Fibroblast of lung (primary cell): Measurements from ENCODE around the gene IFNG-AS1. TPM values are rescaled to one million over a fixed set of nuclear protein-coding genes. Genes with fewer than 3 reads are reported as not detected.

ENCODE experiments used
- DNase-seq, 2 donors: peaks; one replicate each; pipeline versions ENCODE4 v3.0.0 to v3.0.0-alpha.2; 2010; ENCODE audit warnings: low read depth in 2 of 2
- H2AFZ ChIP-seq: 2 replicates; pipeline ENCODE4 v1.5.1; 2012; ENCODE audit warnings: low read length, control low read depth, inconsistent platforms
- H3K27ac ChIP-seq: 2 replicates; pipeline ENCODE4 v1.5.1; 2011; ENCODE audit warnings: low read length, control low read depth; ENCODE audit not compliant: insufficient read depth
- H3K27me3 ChIP-seq: 2 replicates; pipeline ENCODE4 v1.5.1; 2011; ENCODE audit warnings: mild to moderate bottlenecking, low read length; ENCODE audit not compliant: control insufficient read depth, insufficient read depth
- H3K36me3 ChIP-seq: 2 replicates; pipeline ENCODE4 v1.5.1; 2011; ENCODE audit warnings: low read length; ENCODE audit not compliant: control insufficient read depth, insufficient read depth
- H3K4me1 ChIP-seq: 2 replicates; pipeline ENCODE4 v1.5.1; 2011; ENCODE audit warnings: low read length; ENCODE audit not compliant: control insufficient read depth, insufficient read depth; ENCODE audit errors: extremely low read depth
- H3K4me2 ChIP-seq: 2 replicates; pipeline ENCODE4 v1.5.1; 2011; ENCODE audit warnings: low read length, control low read depth; ENCODE audit not compliant: insufficient read depth; ENCODE audit errors: extremely low read depth
- H3K4me3 ChIP-seq, 4 experiments: fragments of 200-600 bp in 1 of 4; sonication (generic) in 1 of 4; replicated peaks in 1 of 4; 2 replicates each; pipeline ENCODE4 v1.5.1; 2011 to 2016; ENCODE audit warnings: low read length in 4 of 4, low read depth in 3 of 4, mild to moderate bottlenecking in 3 of 4, control low read depth in 2 of 4, inconsistent platforms in 1 of 4, mixed read lengths in 1 of 4; ENCODE audit not compliant: insufficient read depth in 1 of 4; ENCODE audit errors: control extremely low read depth in 1 of 4
- H3K79me2 ChIP-seq: 2 replicates; pipeline ENCODE4 v1.5.1; 2012; ENCODE audit warnings: mild to moderate bottlenecking, low read length, inconsistent platforms; ENCODE audit not compliant: control insufficient read depth, insufficient read depth
- H3K9ac ChIP-seq: 2 replicates; pipeline ENCODE4 v1.5.1; 2011; ENCODE audit warnings: mild to moderate bottlenecking, low read length, control low read depth; ENCODE audit not compliant: insufficient read depth
- H3K9me3 ChIP-seq: 2 replicates; pipeline ENCODE4 v1.5.1; 2012; ENCODE audit warnings: low read depth, low read length; ENCODE audit not compliant: control insufficient read depth, insufficient read depth
- H4K20me1 ChIP-seq: 2 replicates; pipeline ENCODE4 v1.5.1; 2011; ENCODE audit warnings: low read length; ENCODE audit not compliant: control insufficient read depth, insufficient read depth; ENCODE audit errors: extremely low read depth
- EZH2 ChIP-seq: IDR thresholded peaks from 2 replicates; pipeline ENCODE4 v1.5.1; 2012; ENCODE audit warnings: low read length, control low read depth, mild to moderate bottlenecking; ENCODE audit errors: missing control alignments
- polyA plus RNA-seq, 2 donors: library from polyadenylated mRNA; depleted of rRNA in 1 of 2; stranded (reverse) in 1 of 2; unstranded in 1 of 2; fragments of >200 nt; gene quantifications; 2 replicates each; pipeline ENCODE4 v1.2.1, GENCODE V29; 2011 to 2012; ENCODE audit warnings: missing spikeins in 1 of 2
- total RNA-seq: library from RNA; depleted of rRNA; stranded (reverse); fragments of >200 nt; gene quantifications from 2 replicates; pipeline ENCODE4 v1.2.1, GENCODE V29; 2014
- TF ChIP-seq, protein P1 (sequence below), 2 donors: IDR thresholded peaks in 1 of 2; conservative IDR thresholded peaks in 1 of 2; 1 replicate in 1 of 2; 2 replicates in 1 of 2; pipeline ENCODE4 v1.5.1; 2011 to 2012; ENCODE audit warnings: low read length in 2 of 2, control low read depth in 1 of 2, inconsistent platforms in 1 of 2, low read depth in 1 of 2, mild to moderate bottlenecking in 1 of 2

Gene IFNG-AS1
- total and polyA plus RNA-seq, 2 donors (not counting 1 experiment from before 2014, with no cell fraction given) = not detected

DNA sequence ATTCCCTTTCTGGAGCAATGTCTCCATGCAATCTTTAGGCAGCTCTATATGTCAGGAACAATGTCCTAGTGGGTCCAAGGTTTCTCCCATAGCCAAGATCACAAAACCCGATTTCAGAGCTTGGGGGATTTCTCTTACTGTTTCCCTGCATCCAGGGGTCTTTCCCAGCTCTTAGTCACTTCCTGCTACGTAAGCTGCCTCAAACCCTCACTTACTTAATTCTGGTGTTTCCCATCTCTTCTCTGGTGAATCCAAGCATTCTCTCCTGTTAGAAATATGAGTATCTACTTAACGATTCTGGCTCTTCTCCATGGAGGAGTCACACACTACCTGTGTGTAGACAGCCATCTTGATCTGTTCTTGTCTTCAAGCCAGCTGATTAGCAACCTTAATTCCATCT, 80.0 kb downstream of the IFNG-AS1 start:
- DNase-seq = no peak
- Histone ChIP-seq H4K20me1 (no peaks in the 10 kb centered on the region), H3K79me2 (no peaks in the 10 kb centered on the region), H3K4me3 (no peak overlapping the region), H3K27me3 (no peaks in the 10 kb centered on the region), H3K4me2 (no peak overlapping the region), H3K4me1 (no peaks in the 10 kb centered on the region), H3K9me3 (no peaks in the 10 kb centered on the region), H3K27ac (no peak overlapping the region), H3K9ac (no peak overlapping the region), H2AFZ (no peak overlapping the region), H3K36me3 (no peaks in the 10 kb centered on the region)
- no peak for TF ChIP-seq EZH2
- TF ChIP-seq, protein P1, sequence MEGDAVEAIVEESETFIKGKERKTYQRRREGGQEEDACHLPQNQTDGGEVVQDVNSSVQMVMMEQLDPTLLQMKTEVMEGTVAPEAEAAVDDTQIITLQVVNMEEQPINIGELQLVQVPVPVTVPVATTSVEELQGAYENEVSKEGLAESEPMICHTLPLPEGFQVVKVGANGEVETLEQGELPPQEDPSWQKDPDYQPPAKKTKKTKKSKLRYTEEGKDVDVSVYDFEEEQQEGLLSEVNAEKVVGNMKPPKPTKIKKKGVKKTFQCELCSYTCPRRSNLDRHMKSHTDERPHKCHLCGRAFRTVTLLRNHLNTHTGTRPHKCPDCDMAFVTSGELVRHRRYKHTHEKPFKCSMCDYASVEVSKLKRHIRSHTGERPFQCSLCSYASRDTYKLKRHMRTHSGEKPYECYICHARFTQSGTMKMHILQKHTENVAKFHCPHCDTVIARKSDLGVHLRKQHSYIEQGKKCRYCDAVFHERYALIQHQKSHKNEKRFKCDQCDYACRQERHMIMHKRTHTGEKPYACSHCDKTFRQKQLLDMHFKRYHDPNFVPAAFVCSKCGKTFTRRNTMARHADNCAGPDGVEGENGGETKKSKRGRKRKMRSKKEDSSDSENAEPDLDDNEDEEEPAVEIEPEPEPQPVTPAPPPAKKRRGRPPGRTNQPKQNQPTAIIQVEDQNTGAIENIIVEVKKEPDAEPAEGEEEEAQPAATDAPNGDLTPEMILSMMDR (conservative IDR thresholded peaks at IDR 0.05 in 1 of 2, IDR thresholded peaks at IDR 0.05 in 1 of 2; ENCODE audit: low read depth in 1 of 2, low read length in 2 of 2) = no peak

Other genes starting within 250 kb of the IFNG-AS1 start
- not detected in 2 replicates for gene IFNG, start 170.3 kb downstream of the IFNG-AS1 start, total RNA-seq
- gene IFNG, start 170.3 kb downstream of the IFNG-AS1 start, polyA plus RNA-seq = not detected in 2 replicates
- gene IL26, start 236.4 kb downstream of the IFNG-AS1 start, total RNA-seq = 0.26 TPM in 1 of 2 replicates, not detected in the other
- 0.07 TPM in 1 of 2 replicates, not detected in the other for gene IL26, start 236.4 kb downstream of the IFNG-AS1 start, polyA plus RNA-seq